Measurements from ENCODE around the gene SLC34A1. TPM values are rescaled to one million over a fixed set of nuclear protein-coding genes. Genes with fewer than 3 reads are reported as not detected.

Gene SLC34A1
- total RNA-seq, 3 donors from 2014 or later (not counting 1 experiment from before 2014, with no cell fraction given): 0.50 to 0.66 (median 0.63) TPM

DNA sequence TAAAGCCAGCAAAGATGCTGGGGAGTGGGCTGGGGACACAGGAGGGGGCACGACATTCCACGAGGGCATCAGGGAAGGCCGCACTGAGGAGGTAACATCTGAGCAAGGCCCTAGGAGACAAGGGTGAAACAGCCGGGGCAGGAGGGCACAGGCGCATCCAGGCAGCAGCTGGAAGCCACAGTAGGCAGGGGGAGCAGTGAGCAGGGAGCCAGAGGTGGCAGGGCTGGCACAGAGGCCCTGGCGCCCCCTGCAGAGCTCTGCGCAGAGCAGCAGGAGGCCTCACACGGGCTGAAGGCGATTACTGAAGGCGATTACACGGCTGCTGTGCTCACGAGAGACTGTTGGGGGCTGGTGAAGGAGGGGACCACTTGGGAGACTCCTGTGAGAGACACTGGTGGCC is 48.1 kb upstream of the SLC34A1 start:
- Mint-ChIP-seq H3K4me3 (no peak overlapping the region), H3K27me3 (ENCODE audit: low read depth in 2 of 2) (no peaks in the 10 kb centered on the region), H3K4me1 (peaks cover 26 to 53% of the 10 kb centered on the region in 2 donors), H3K9me3 (no peaks in the 10 kb centered on the region), H3K27ac (peak overlapping the region in 1 of 2 donors; percentile 29), H3K36me3 (peaks cover 7% of the 10 kb centered on the region)
- WGBS (ENCODE audit: insufficient coverage): 73% methylated on average over 12 of the region's 12 CpGs
- peaks cover 90% of the 10 kb centered on the region for H3K4me1 ChIP-seq (ENCODE audit: control insufficient read depth, insufficient read depth, low read length)
- no peaks in the 10 kb centered on the region for H3K27me3 ChIP-seq (ENCODE audit: control insufficient read depth, insufficient read depth, low read length)
- peaks cover 56% of the 10 kb centered on the region for H3K36me3 ChIP-seq (ENCODE audit: control insufficient read depth, insufficient read depth, low read length)
- intact Hi-C loops (cut with micrococcal nuclease): no loop called here
- H3K9me3 ChIP-seq (ENCODE audit: control insufficient read depth, insufficient read depth, low read length): no peaks in the 10 kb centered on the region
- TF ChIP-seq, protein P1, sequence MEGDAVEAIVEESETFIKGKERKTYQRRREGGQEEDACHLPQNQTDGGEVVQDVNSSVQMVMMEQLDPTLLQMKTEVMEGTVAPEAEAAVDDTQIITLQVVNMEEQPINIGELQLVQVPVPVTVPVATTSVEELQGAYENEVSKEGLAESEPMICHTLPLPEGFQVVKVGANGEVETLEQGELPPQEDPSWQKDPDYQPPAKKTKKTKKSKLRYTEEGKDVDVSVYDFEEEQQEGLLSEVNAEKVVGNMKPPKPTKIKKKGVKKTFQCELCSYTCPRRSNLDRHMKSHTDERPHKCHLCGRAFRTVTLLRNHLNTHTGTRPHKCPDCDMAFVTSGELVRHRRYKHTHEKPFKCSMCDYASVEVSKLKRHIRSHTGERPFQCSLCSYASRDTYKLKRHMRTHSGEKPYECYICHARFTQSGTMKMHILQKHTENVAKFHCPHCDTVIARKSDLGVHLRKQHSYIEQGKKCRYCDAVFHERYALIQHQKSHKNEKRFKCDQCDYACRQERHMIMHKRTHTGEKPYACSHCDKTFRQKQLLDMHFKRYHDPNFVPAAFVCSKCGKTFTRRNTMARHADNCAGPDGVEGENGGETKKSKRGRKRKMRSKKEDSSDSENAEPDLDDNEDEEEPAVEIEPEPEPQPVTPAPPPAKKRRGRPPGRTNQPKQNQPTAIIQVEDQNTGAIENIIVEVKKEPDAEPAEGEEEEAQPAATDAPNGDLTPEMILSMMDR (IDR thresholded peaks at IDR 0.05): peak; percentile 9
- DNase-seq: peak in 1 of 2 donors; percentile 43
- ATAC-seq: peak in 2 of 3 donors; percentile 34 to 39
- no peak overlapping the region for H3K4me3 ChIP-seq (ENCODE audit: low read length)
- no peak overlapping the region for H3K27ac ChIP-seq (ENCODE audit: low read length)

DNA sequence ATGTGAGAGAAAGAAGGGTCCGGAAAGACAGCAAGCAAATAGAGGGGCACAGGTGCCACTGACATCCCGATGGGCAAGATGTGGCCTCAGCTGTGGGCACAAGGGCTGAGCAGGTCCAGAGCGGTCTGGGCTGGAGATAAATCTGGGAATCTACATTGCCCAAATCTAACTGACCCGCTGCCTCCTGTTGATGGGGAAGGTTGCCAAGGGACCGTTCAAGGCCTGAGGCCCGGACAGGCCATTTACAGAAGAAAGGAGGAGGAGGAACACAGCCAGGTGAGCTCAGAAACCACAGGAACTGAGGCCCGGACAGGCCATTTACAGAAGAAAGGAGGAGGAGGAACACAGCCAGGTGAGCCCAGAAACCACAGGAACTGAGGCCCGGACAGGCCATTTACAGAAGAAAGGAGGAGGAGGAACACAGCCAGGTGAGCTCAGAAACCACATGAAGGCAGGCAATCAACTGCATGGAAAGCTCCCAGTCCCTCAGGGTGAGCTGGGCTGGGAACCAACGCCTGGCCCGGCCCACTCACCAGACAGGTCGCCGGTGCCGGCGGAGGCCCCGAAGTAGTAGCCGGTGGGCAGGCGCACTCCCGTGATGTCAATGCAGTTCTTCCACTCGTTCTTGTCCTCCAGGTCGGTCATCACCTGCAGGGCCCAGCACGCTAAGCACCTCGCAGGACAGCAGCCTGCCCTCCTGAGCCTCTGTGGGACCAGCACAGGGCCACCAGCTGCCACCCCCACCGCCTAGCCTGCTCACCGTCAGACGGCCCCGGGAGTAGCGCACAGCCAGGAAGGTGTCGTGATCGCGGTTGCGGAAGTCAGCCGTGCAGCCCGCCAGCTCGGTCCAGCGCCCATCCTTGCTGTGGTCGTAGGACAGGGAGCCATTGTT is 47.4 kb upstream of the SLC34A1 start:
- H3K27me3 ChIP-seq (ENCODE audit: control insufficient read depth, insufficient read depth, low read length): no peaks in the 10 kb centered on the region
- intact Hi-C loops (cut with micrococcal nuclease): no loop called here
- H3K4me1 Mint-ChIP-seq: peaks cover 19 to 50% of the 10 kb centered on the region in 2 donors
- ATAC-seq (no peak), DNase-seq (no peak)
- H3K36me3 ChIP-seq (ENCODE audit: control insufficient read depth, insufficient read depth, low read length): peaks cover 60% of the 10 kb centered on the region
- no peaks in the 10 kb centered on the region for H3K27me3 Mint-ChIP-seq (ENCODE audit: low read depth in 2 of 2)
- no peaks in the 10 kb centered on the region for H3K9me3 ChIP-seq (ENCODE audit: control insufficient read depth, insufficient read depth, low read length)
- no peaks in the 10 kb centered on the region for H3K9me3 Mint-ChIP-seq
- H3K4me3 Mint-ChIP-seq: no peak overlapping the region
- H3K36me3 Mint-ChIP-seq: peaks cover 7% of the 10 kb centered on the region
- H3K27ac Mint-ChIP-seq: peak overlapping the region in 1 of 2 donors; percentile 29
- TF ChIP-seq, protein P1 (IDR thresholded peaks at IDR 0.05): no peak
- H3K4me1 ChIP-seq (ENCODE audit: control insufficient read depth, insufficient read depth, low read length): peaks cover 83% of the 10 kb centered on the region
- WGBS (ENCODE audit: insufficient coverage): 95% methylated on average over 36 of the region's 36 CpGs
- H3K27ac ChIP-seq (ENCODE audit: low read length): no peak overlapping the region
- H3K4me3 ChIP-seq (ENCODE audit: low read length): no peak overlapping the region

DNA sequence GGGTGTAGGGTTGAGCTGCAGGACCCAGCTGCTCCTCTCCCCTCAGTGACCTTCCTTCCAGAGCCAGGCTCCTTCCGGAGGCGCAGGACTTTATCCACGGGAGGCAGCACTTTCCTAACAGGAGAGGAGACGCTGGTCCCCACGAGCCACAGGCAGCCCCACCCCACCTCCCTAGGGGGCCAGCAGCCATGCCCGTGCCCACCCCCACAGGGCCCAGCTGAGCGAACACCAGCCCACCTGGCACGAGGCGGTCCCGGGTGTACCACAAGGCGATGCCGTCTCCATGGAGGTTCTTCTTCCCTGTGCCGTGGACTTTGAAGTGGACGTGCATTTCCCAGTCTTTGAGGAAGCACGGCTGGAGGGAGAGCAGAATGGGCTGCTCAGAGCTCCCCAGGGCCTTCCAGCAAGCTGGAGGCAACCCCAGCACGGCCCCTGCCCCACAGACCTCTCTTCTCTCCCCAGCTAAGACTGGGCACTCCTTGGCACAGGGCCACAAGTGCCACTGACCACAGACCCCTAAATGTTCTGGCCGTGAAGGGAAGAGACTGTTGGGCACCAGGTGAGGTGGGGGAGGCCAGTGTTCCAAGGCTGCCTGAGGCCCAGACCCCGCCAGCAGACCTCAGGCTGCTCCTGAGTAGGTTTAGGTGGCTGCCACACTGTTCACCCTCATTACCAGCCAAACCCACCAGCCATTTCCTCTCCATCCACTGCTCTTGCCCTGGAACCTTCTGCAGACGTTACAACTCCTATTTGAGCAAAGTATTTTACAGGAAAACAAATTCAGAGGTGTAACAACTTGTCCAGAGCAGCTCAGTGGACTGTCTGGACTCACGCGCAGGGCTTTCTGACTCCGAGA is 45.8 kb upstream of the SLC34A1 start:
- no peaks in the 10 kb centered on the region for H3K9me3 Mint-ChIP-seq
- no peaks in the 10 kb centered on the region for H3K27me3 Mint-ChIP-seq (ENCODE audit: low read depth in 2 of 2)
- TF ChIP-seq, protein P1 (IDR thresholded peaks at IDR 0.05): no peak
- H3K4me1 Mint-ChIP-seq: peaks cover 17 to 42% of the 10 kb centered on the region in 2 donors
- WGBS (ENCODE audit: insufficient coverage): 85% methylated on average over 22 of the region's 22 CpGs
- Histone ChIP-seq H3K27ac (ENCODE audit: low read length) (peak overlapping the region; percentile 30), H3K4me3 (ENCODE audit: low read length) (no peak overlapping the region), H3K36me3 (ENCODE audit: control insufficient read depth, insufficient read depth, low read length) (peaks cover 56% of the 10 kb centered on the region), H3K4me1 (ENCODE audit: control insufficient read depth, insufficient read depth, low read length) (peaks cover 66% of the 10 kb centered on the region), H3K9me3 (ENCODE audit: control insufficient read depth, insufficient read depth, low read length) (no peaks in the 10 kb centered on the region), H3K27me3 (ENCODE audit: control insufficient read depth, insufficient read depth, low read length) (no peaks in the 10 kb centered on the region)
- peak overlapping the region; percentile 71 for H3K4me3 Mint-ChIP-seq
- peak overlapping the region; percentile 37 to 78 for H3K27ac Mint-ChIP-seq
- DNase-seq (no peak), ATAC-seq (peak; percentile 30 to 51 (median 37))
- H3K36me3 Mint-ChIP-seq: peaks cover 7% of the 10 kb centered on the region
- intact Hi-C loops (cut with micrococcal nuclease): no loop called here
